Psoas muscle (tissue), 8 donors: ENCODE data around the gene ZNF444. TPM values are rescaled to one million over a fixed set of nuclear protein-coding genes. Genes with fewer than 3 reads are reported as not detected.
A peak's percentile ranks its signal among the peaks of the same experiment; 100 is the strongest.

Source experiments
- ATAC-seq, 4 donors: fragments of 200-7000 bp; cut with Tn5 transposase; one replicate each; pipeline ENCODE4 v1.9.1; 2020; ENCODE audit warnings: moderate library complexity in 3 of 4, mild to moderate bottlenecking in 2 of 4
- DNase-seq, 2 donors: peaks; one replicate each; pipeline ENCODE4 v3.0.0-alpha.2; 2020
- H3K27ac ChIP-seq: fragments of 200-600 bp; one replicate; pipeline ENCODE4 v1.8.0; 2022
- H3K27me3 ChIP-seq, 3 donors: fragments of 200-600 bp in 1 of 3; one replicate each; pipeline versions ENCODE4 v1.6.1 to v1.8.0; 2013 to 2022; ENCODE audit warnings: low read length in 2 of 3, mild to moderate bottlenecking in 2 of 3, moderate library complexity in 1 of 3; ENCODE audit not compliant: insufficient read depth in 3 of 3
- H3K36me3 ChIP-seq, 2 donors: fragments of 200-600 bp in 1 of 2; one replicate each; pipeline versions ENCODE4 v1.6.1 to v1.8.0; 2013 to 2022; ENCODE audit warnings: low read depth in 1 of 2, mild to moderate bottlenecking in 1 of 2, moderate library complexity in 1 of 2; ENCODE audit not compliant: insufficient read depth in 1 of 2
- H3K4me1 ChIP-seq: fragments of 200-600 bp; one replicate; pipeline ENCODE4 v1.8.0; 2022
- H3K4me3 ChIP-seq: fragments of 200-600 bp; one replicate; pipeline ENCODE4 v1.8.0; 2022; ENCODE audit warnings: mild to moderate bottlenecking
- H3K9me3 ChIP-seq: fragments of 200-600 bp; one replicate; pipeline ENCODE4 v1.8.0; 2022
- CTCF ChIP-seq: fragments of 200-600 bp; IDR thresholded peaks from one replicate; pipeline ENCODE4 v1.8.0; 2022; ENCODE audit warnings: antibody characterized with exemption
- WGBS, 3 donors: extraction: QIAGEN DNeasy Blood & Tissue Kit; methylation state at CpG; one replicate each; pipeline versions ENCODE4 v1.1.6 to v1.1.7; 2013; 5-methylcytosine and 5-hydroxymethylcytosine counted together
- intact Hi-C, 2 donors: fragments of 100-400 bp; cut with DNase I; formaldehyde crosslinking; loops; one replicate each; pipeline versions ENCODE4 v1.11.0 to v1.14.2; 2022
- polyA plus RNA-seq, 3 donors: library from polyadenylated mRNA; stranded (reverse); fragments of 200-250 nt; gene quantifications; one replicate each; pipeline ENCODE4 v1.2.3, GENCODE V29; 2013
- total RNA-seq, 4 donors: library from RNA; stranded (reverse); fragmentation: NEBNext Ultra II Directional in 2 of 4; extraction: Animal tissue kit (Norgen Biotek cat#: 25700) in 2 of 4; gene quantifications; one replicate each; pipeline versions ENCODE4 v1.2.1 to v1.2.4, GENCODE V29; 2021 to 2023
- donor health status: healthy with polysubstance abuse.
- donor health status: DM: no; HTN: no; CAD: no; lungs with moderate emphysema.
- donor health status: Bipolar disorder and iron deficiency.
- donor health status: healthy.
- donor health status: DM: yes; HTN: yes; CAD: no.
- donor health status: DM: no; HTN: no; CAD: no.
- donor health status: DM: no; HTN: no; CAD: no.
- donor health status: DM: yes; HTN: yes; CAD: no.

Gene ZNF444
- total and polyA plus RNA-seq, 7 donors, result 12.0 to 22.4 (median 16.4) TPM

- DNase-seq (no peak), ATAC-seq (no peak)
- WGBS, 3 donors, result 18 to 23% (median 20%) methylated on average over 8 of the region's 8 CpGs
- no peaks in the 10 kb centered on the region for H3K36me3 ChIP-seq
- peak overlapping the region; percentile 90 for H3K4me3 ChIP-seq
- H3K27me3 ChIP-seq, result no peaks in the 10 kb centered on the region
- peak overlapping the region; percentile 97 for H3K27ac ChIP-seq
- H3K9me3 ChIP-seq, result no peaks in the 10 kb centered on the region
- intact Hi-C loops, result no loop called here
- no peak for TF ChIP-seq CTCF
- peaks cover 50% of the 10 kb centered on the region for H3K4me1 ChIP-seq
Measured at GRCh38 chr19:56118666-56119581, 22.2 kb upstream of the ZNF444 start.

- peak overlapping the region; percentile 97 for H3K27ac ChIP-seq
- intact Hi-C loops, result no loop called here
- TF ChIP-seq CTCF, result no peak
- DNase-seq (peak; percentile 63 to 78), ATAC-seq (peak; percentile 10 to 23 (median 14))
- peak overlapping the region; percentile 90 for H3K4me3 ChIP-seq
- H3K9me3 ChIP-seq, result no peaks in the 10 kb centered on the region
- 8 to 21% (median 11%) methylated on average over 16 of the region's 16 CpGs for WGBS, 3 donors
- no peaks in the 10 kb centered on the region for H3K36me3 ChIP-seq
- peaks cover 44% of the 10 kb centered on the region for H3K4me1 ChIP-seq
- H3K27me3 ChIP-seq, result no peaks in the 10 kb centered on the region
Measured at GRCh38 chr19:56119582-56119978, 21.5 kb upstream of the ZNF444 start.

DNA sequence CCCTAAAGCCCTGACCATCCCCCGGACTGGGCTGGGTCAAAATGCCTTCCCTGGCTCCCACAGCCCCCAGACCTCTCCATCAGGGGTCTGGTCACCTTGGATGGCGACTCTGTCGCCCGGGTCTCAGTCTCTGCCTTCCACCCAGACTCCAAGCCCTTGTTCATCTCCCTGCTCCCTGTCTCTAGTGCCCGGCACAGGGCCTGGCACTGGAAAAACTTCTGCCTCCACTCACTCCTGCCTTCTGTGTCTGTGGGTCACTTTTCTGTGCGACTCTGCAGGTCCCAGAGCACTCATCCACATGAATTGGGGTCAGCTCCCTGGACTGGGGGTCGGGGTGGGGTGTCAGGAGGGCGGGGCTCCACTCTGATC, 21.1 kb upstream of the ZNF444 start:
- ATAC-seq (no peak), DNase-seq (no peak)
- H3K36me3 ChIP-seq, result no peaks in the 10 kb centered on the region
- no peaks in the 10 kb centered on the region for H3K9me3 ChIP-seq
- intact Hi-C loops, result loop anchor here in 1 of 2 donors (2.0 kb wide), 1 partner anchor 21 kb away; the partner anchor contains the start of gene ZNF444
- peak overlapping the region; percentile 90 for H3K4me3 ChIP-seq
- peak overlapping the region; percentile 97 for H3K27ac ChIP-seq
- 9 to 12% (median 10%) methylated on average over 7 to 8 of the region's 8 CpGs for WGBS, 3 donors
- H3K4me1 ChIP-seq, result peaks cover 40% of the 10 kb centered on the region
- H3K27me3 ChIP-seq, result no peaks in the 10 kb centered on the region
- no peak for TF ChIP-seq CTCF

DNA sequence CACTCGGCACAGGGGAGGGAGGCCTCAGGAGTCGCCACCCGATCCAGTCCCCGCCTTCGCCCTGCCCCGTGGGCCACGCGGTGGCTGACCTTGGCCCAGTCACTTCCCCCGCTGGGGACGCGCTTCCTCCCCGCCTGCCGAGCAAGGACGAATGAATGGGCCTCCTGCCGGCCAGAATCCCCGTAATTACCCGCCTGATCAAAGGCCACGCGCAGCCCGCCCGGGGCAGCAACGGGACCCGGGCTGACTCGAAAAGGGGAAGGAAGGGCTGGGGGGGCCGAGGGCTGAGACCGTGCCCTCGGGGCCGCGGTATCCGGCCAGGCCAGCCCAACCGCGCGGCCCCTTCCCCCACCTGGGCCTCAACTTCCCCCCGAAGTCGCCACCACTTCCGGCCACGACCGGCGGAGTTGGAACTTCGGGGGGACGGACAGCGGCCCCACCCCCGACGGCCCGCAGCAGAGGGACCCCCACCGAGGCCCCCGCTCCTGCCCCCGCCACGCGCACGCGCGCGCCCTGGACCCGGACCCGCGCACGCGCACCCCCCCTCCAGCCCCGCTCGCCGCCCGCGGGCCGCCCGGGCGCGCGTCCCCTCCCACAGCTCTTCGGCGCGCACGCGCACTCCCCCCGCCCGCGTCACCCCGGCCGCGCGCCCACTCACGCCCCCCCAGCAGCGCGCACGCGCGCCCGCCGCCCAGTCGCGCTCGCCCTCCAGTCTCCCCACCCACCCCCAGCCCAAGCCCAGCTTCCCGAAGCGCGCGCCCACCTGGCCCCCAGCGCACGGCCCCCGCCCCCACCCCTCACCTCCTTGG, 20.5 kb upstream of the ZNF444 start:
- H3K4me3 ChIP-seq, result peak overlapping the region; percentile 90
- no peaks in the 10 kb centered on the region for H3K36me3 ChIP-seq
- DNase-seq (peak; percentile 86 to 92), ATAC-seq (peak; percentile 54 to 67 (median 66))
- intact Hi-C loops, result loop anchor here in 1 of 2 donors (2.0 kb wide), 1 partner anchor 20 kb away; the partner anchor contains the start of gene ZNF444
- peak overlapping the region; percentile 97 for H3K27ac ChIP-seq
- TF ChIP-seq CTCF, result peak; percentile 11
- WGBS, 3 donors, result 0 to 1% (median 1%) methylated on average over 32 to 97 of the region's 99 CpGs
- peaks cover 37% of the 10 kb centered on the region for H3K4me1 ChIP-seq
- H3K9me3 ChIP-seq, result no peaks in the 10 kb centered on the region
- H3K27me3 ChIP-seq, result no peaks in the 10 kb centered on the region
